Mucosa of descending colon (tissue), 3 donors: ENCODE data around the gene GNB1. TPM values are rescaled to one million over a fixed set of nuclear protein-coding genes. Genes with fewer than 3 reads are reported as not detected.
A peak's percentile ranks its signal among the peaks of the same experiment; 100 is the strongest.

Experiments used
- ATAC-seq: fragments of 200-7000 bp; cut with Tn5 transposase; one replicate; pipeline ENCODE4 v1.9.1; 2020; ENCODE audit warnings: mild to moderate bottlenecking, moderate library complexity
- DNase-seq, 3 donors: peaks; one replicate each; pipeline ENCODE4 v3.0.0-alpha.2; 2020
- H3K36me3 ChIP-seq: fragments of 200-600 bp; one replicate; pipeline ENCODE4 v1.8.0; 2021; ENCODE audit warnings: low read depth, mild to moderate bottlenecking
- H3K4me1 ChIP-seq: fragments of 200-600 bp; one replicate; pipeline ENCODE4 v1.8.0; 2021; ENCODE audit warnings: low read depth, mild to moderate bottlenecking
- H3K4me3 ChIP-seq: fragments of 200-600 bp; one replicate; pipeline ENCODE4 v1.8.0; 2021; ENCODE audit warnings: mild to moderate bottlenecking
- H3K9me3 ChIP-seq: fragments of 200-600 bp; one replicate; pipeline ENCODE4 v1.8.0; 2021; ENCODE audit warnings: mild to moderate bottlenecking
- CTCF ChIP-seq: fragments of 200-600 bp; IDR thresholded peaks from one replicate; pipeline ENCODE4 v1.8.0; 2022; ENCODE audit warnings: antibody characterized with exemption, mild to moderate bottlenecking
- intact Hi-C, 2 donors: fragments of 100-400 bp; cut with DNase I in 1 of 2; cut with micrococcal nuclease in 1 of 2; formaldehyde crosslinking; loops; one replicate each; pipeline versions ENCODE4 v1.11.0 to v1.11.1; 2022; cut with DNase I, micrococcal nuclease
- total RNA-seq, 3 donors: library from RNA; stranded (reverse); fragmentation: NEBNext Ultra II Directional in 2 of 3; extraction: Animal tissue kit (Norgen Biotek cat#: 25700) in 2 of 3; gene quantifications; one replicate each; pipeline versions ENCODE4 v1.2.1 to v1.2.4, GENCODE V29; 2021 to 2023
- donor health status: DM: no; HTN: no; CAD: no; lungs with moderate emphysema.
- donor health status: DM: no; HTN: no; CAD: no.
- donor health status: DM: no; HTN: yes; CAD: no.

GNB1 gene
- total RNA-seq, 3 donors from 2014 or later = 314 to 329 (median 318) TPM

- DNase-seq = peak in 1 of 3 donors; percentile 58
- ATAC-seq = no peak
- peaks cover 43% of the 10 kb centered on the region for H3K4me1 ChIP-seq
- H3K4me3 ChIP-seq = no peak overlapping the region
- H3K9me3 ChIP-seq = no peaks in the 10 kb centered on the region
- intact Hi-C loops = no loop called here
- TF ChIP-seq CTCF = no peak
- no peaks in the 10 kb centered on the region for H3K36me3 ChIP-seq
Observed at GRCh38 chr1:1895456-1896336, 4.8 kb upstream of the GNB1 start.

GRCh38 chr1:1895060-1895418 is 4.2 kb upstream of the GNB1 start:
- peaks cover 43% of the 10 kb centered on the region for H3K4me1 ChIP-seq
- no peaks in the 10 kb centered on the region for H3K36me3 ChIP-seq
- no peak for DNase-seq
- no peak for TF ChIP-seq CTCF
- intact Hi-C loops = no loop called here
- no peaks in the 10 kb centered on the region for H3K9me3 ChIP-seq
- no peak for ATAC-seq
- no peak overlapping the region for H3K4me3 ChIP-seq

- peak; percentile 86 to 87 (median 87) for DNase-seq
- TF ChIP-seq CTCF = no peak
- Histone ChIP-seq H3K9me3 (no peaks in the 10 kb centered on the region), H3K4me1 (peaks cover 44% of the 10 kb centered on the region), H3K36me3 (no peaks in the 10 kb centered on the region), H3K4me3 (no peak overlapping the region)
- peak; percentile 70 for ATAC-seq
- intact Hi-C loops = no loop called here
Observed at GRCh38 chr1:1894354-1895059, 3.6 kb upstream of the GNB1 start.

- intact Hi-C loops = no loop called here
- Histone ChIP-seq H3K36me3 (no peaks in the 10 kb centered on the region), H3K4me1 (peaks cover 46% of the 10 kb centered on the region), H3K9me3 (no peaks in the 10 kb centered on the region), H3K4me3 (no peak overlapping the region)
- DNase-seq (peak in 1 of 3 donors; percentile 66), ATAC-seq (no peak)
- TF ChIP-seq CTCF = no peak
Observed at GRCh38 chr1:1893997-1894353, 3.1 kb upstream of the GNB1 start.

GRCh38 chr1:1893291-1893985 is 2.6 kb upstream of the GNB1 start:
- intact Hi-C loops = no loop called here
- H3K4me3 ChIP-seq = no peak overlapping the region
- TF ChIP-seq CTCF = no peak
- H3K9me3 ChIP-seq = no peaks in the 10 kb centered on the region
- H3K36me3 ChIP-seq = no peaks in the 10 kb centered on the region
- ATAC-seq (no peak), DNase-seq (peak in 2 of 3 donors; percentile 43 to 59)
- peaks cover 47% of the 10 kb centered on the region for H3K4me1 ChIP-seq
